ENCODE measurements around the gene GLB1L3. TPM values are rescaled to one million over a fixed set of nuclear protein-coding genes. Genes with fewer than 3 reads are reported as not detected.
"Not testable (repeated sequence)": the region's sequence is repeated elsewhere in the genome, so short reads cannot be mapped to it uniquely, and the experiment has no call there.

The GLB1L3 gene
- total and polyA plus RNA-seq, 2 experiments from 2014 or later = 0.17 TPM; not detected in 1

GRCh38 chr11:134254433-134255183 is 21.6 kb upstream of the GLB1L3 start:
- TF ChIP-seq, protein P1, sequence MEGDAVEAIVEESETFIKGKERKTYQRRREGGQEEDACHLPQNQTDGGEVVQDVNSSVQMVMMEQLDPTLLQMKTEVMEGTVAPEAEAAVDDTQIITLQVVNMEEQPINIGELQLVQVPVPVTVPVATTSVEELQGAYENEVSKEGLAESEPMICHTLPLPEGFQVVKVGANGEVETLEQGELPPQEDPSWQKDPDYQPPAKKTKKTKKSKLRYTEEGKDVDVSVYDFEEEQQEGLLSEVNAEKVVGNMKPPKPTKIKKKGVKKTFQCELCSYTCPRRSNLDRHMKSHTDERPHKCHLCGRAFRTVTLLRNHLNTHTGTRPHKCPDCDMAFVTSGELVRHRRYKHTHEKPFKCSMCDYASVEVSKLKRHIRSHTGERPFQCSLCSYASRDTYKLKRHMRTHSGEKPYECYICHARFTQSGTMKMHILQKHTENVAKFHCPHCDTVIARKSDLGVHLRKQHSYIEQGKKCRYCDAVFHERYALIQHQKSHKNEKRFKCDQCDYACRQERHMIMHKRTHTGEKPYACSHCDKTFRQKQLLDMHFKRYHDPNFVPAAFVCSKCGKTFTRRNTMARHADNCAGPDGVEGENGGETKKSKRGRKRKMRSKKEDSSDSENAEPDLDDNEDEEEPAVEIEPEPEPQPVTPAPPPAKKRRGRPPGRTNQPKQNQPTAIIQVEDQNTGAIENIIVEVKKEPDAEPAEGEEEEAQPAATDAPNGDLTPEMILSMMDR (IDR thresholded peaks at IDR 0.05; ENCODE audit: poor library complexity) = no peak
- no peak for TF ChIP-seq EZH2phosphoT487 (IDR thresholded peaks at IDR 0.05; ENCODE audit: low read depth, severe bottlenecking, unreplicated experiment)
- no peak for TF ChIP-seq EZH2 (IDR thresholded peaks at IDR 0.05; ENCODE audit: borderline replicate concordance)
- no peaks in the 10 kb centered on the region for H3K9me2 ChIP-seq (replicated peaks; ENCODE audit: insufficient read depth)
- H3K79me2 ChIP-seq = peaks cover 29% of the 10 kb centered on the region
- peak overlapping the region; percentile 92 for H3K4me2 ChIP-seq
- no peaks in the 10 kb centered on the region for H3K27me3 ChIP-seq
- H4K20me1 ChIP-seq (ENCODE audit: insufficient read depth, poor library complexity, severe bottlenecking) = no peaks in the 10 kb centered on the region
- H3K9me3 ChIP-seq (ENCODE audit: low read depth) = no peaks in the 10 kb centered on the region
- H3K36me3 ChIP-seq (replicated peaks; ENCODE audit: insufficient read depth, low read depth) = no peaks in the 10 kb centered on the region
- H3K4me3 ChIP-seq = no peak overlapping the region
- H3K27ac ChIP-seq = no peak overlapping the region
- no peak for DNase-seq (ENCODE audit: low spot score)
- WGBS (ENCODE audit: low lambda C conversion rate, missing lambda C conversion rate) = 65% methylated on average over 3 of the region's 3 CpGs
- peaks cover 4% of the 10 kb centered on the region for H3K4me1 ChIP-seq (ENCODE audit: insufficient read depth)
- no peak overlapping the region for H2AFZ ChIP-seq

- 94% methylated on average over 5 of the region's 5 CpGs for WGBS (ENCODE audit: low lambda C conversion rate, missing lambda C conversion rate)
- not testable (repeated sequence) for H2AFZ ChIP-seq; H3K27me3 ChIP-seq; H3K4me1 ChIP-seq (ENCODE audit: insufficient read depth); H4K20me1 ChIP-seq (ENCODE audit: insufficient read depth, poor library complexity, severe bottlenecking); DNase-seq (ENCODE audit: low spot score); H3K27ac ChIP-seq; H3K9me2 ChIP-seq (replicated peaks; ENCODE audit: insufficient read depth); H3K36me3 ChIP-seq (replicated peaks; ENCODE audit: insufficient read depth, low read depth); H3K9me3 ChIP-seq (ENCODE audit: low read depth); H3K4me3 ChIP-seq; H3K4me2 ChIP-seq
- peaks cover 29% of the 10 kb centered on the region for H3K79me2 ChIP-seq
Measured at GRCh38 chr11:134255184-134255561, 21.0 kb upstream of the GLB1L3 start.

DNA sequence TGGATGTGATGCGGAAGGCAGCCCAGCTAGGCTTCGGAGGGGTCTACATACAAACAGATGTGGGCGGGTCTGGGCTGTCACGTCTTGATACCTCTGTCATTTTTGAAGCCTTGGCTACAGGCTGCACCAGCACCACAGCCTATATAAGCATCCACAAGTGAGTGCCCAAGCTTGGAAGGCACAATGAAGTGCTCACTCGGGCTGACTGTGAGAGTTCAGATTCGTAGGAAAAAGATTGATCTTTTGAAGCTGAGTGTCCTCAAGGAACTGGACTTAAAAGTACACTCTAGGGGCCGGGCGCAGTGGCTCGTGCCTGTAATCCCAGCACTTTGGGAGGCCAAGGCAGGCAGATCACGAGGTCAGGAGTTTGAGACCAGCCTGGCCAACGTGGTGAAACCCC is 19.1 kb upstream of the GLB1L3 start:
- TF ChIP-seq EZH2 (IDR thresholded peaks at IDR 0.05; ENCODE audit: borderline replicate concordance) (no peak), EZH2phosphoT487 (IDR thresholded peaks at IDR 0.05; ENCODE audit: low read depth, severe bottlenecking, unreplicated experiment) (no peak)

DNA sequence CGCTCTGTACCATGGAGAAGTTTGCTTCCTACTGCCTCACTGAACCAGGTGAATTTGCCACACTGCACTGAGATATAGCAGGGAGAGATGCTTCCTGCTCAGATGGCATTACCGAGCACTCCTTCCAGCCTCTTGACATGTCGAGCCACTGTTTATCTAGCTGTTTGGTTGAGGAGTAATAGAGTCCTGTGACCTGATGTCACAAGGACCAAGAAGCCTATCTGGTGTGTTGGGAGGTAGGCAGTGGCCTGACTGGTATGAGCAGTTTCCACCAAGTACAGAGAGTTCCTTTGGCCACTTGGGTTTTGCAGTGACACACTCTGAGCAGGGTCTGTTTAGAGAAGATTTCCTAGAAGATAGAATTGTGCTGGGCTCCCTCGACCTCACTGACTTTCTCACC is 17.6 kb upstream of the GLB1L3 start:
- H3K27ac ChIP-seq = no peak overlapping the region
- no peak for DNase-seq (ENCODE audit: low spot score)
- H2AFZ ChIP-seq = no peak overlapping the region
- no peaks in the 10 kb centered on the region for H3K9me3 ChIP-seq (ENCODE audit: low read depth)
- H3K4me3 ChIP-seq = no peak overlapping the region
- H3K9me2 ChIP-seq (replicated peaks; ENCODE audit: insufficient read depth) = no peaks in the 10 kb centered on the region
- H3K27me3 ChIP-seq = no peaks in the 10 kb centered on the region
- H3K79me2 ChIP-seq = peaks cover 17% of the 10 kb centered on the region
- WGBS (ENCODE audit: low lambda C conversion rate, missing lambda C conversion rate) = 81% methylated on average over 4 of the region's 4 CpGs
- H3K36me3 ChIP-seq (replicated peaks; ENCODE audit: insufficient read depth, low read depth) = no peaks in the 10 kb centered on the region
- no peak overlapping the region for H3K4me2 ChIP-seq
- TF ChIP-seq, protein P1 (IDR thresholded peaks at IDR 0.05; ENCODE audit: poor library complexity) = no peak
- TF ChIP-seq EZH2phosphoT487 (IDR thresholded peaks at IDR 0.05; ENCODE audit: low read depth, severe bottlenecking, unreplicated experiment) (no peak), EZH2 (IDR thresholded peaks at IDR 0.05; ENCODE audit: borderline replicate concordance) (no peak)
- H4K20me1 ChIP-seq (ENCODE audit: insufficient read depth, poor library complexity, severe bottlenecking) = no peaks in the 10 kb centered on the region
- no peaks in the 10 kb centered on the region for H3K4me1 ChIP-seq (ENCODE audit: insufficient read depth)

More for the DNA sequence above, 19.1 kb upstream of the GLB1L3 start:
- Histone ChIP-seq H3K9me2 (replicated peaks; ENCODE audit: insufficient read depth) (no peaks in the 10 kb centered on the region), H4K20me1 (ENCODE audit: insufficient read depth, poor library complexity, severe bottlenecking) (no peaks in the 10 kb centered on the region), H3K36me3 (replicated peaks; ENCODE audit: insufficient read depth, low read depth) (no peaks in the 10 kb centered on the region), H3K79me2 (peaks cover 18% of the 10 kb centered on the region), H3K4me2 (no peak overlapping the region), H3K9me3 (ENCODE audit: low read depth) (no peaks in the 10 kb centered on the region), H3K27me3 (no peaks in the 10 kb centered on the region), H3K27ac (no peak overlapping the region), H3K4me1 (ENCODE audit: insufficient read depth) (peaks cover 1% of the 10 kb centered on the region), H2AFZ (no peak overlapping the region), H3K4me3 (no peak overlapping the region)
- WGBS (ENCODE audit: low lambda C conversion rate, missing lambda C conversion rate) = 97% methylated on average over 11 of the region's 11 CpGs
- no peak for DNase-seq (ENCODE audit: low spot score)

Measured in hepatocyte (in vitro differentiated cells).